ENCODE data around the gene CYGB. TPM values are rescaled to one million over a fixed set of nuclear protein-coding genes. Genes with fewer than 3 reads are reported as not detected.

CYGB gene
- 10 to 100 TPM; 11.0 to 19.0 (median 15.6) TPM for polyA plus RNA-seq (ENCODE audit: insufficient read length in 4 of 4)

DNA sequence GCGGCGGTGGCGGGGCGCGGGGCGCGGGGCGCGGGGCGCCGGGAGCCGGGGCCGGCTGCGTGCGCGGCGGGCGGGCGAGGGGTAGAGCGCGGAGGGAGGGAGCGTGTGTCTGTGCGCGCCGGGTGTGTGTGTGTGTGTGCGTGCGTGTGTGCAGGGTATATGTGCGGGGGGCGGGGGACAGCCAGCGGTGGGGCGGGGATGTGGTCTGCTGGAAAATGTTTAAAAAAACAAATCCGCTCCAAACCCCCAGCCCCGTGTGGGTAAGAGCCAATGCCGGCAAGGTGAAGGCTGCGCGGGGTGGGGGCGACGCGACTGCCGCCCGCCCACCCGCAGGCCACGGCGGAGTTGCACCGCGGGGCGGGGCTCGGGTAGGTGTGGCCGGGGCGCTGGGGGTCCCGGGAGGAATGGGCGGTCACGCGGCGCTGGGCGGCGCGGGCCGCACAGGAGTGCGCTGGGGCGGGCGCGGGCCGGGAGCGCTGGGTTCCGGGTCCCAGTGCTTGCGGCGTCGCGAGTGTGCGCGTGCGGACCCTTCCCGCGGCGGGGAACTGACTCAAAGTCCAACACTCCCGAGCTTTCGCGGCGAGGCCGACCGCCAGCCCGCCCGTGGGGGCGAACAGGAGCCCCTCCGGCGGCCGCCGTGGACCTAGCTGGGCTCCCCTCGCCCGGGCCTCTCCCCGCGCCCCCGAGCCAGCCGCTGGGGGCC lies at the start of gene CYGB:
CYGB (minus strand) TSS at position 132 of the 703 bp plus-strand sequence. CDS start 167 bp downstream, outside the sequence.
- DNase-seq (ENCODE audit: low read depth in 4 of 4, low spot score in 3 of 4), result no peak

DNA sequence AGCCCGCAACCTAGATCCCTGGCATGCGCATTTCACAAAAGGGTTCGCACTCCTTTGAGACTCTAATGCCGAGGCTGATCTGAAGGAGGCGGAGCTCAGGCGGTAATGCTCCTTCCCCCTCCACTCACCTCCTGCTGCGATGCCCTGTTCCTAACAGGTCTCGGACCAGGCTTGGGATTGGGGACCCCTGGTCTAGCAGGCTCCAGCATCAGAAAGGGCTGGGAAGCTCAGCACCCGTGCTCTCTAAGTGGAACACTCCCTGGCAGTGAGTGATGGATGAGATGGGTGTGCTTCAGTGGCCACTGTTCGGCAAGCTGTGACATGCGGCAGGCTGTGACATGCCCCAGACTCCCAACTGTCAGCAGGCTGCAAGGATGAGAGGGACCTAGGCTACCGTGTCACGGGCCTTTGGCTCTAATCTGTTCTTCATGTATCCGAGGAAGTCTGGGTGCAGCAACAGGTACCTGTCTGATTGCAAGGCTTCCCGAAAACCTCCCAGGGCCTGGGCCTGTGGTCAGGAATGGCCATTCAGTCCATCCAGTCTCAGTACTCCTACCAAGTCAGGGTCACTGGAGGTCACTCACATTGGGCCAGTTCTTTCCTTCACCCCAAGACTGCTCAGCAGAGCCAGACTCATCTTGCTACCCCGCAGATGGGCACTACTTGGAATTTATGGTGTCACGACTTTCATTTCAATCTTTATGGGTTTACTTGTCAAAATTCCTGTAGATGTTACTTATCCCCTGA lies 49.4 kb upstream of the CYGB start:
- no peak for DNase-seq (ENCODE audit: low read depth in 4 of 4, low spot score in 3 of 4)

DNA sequence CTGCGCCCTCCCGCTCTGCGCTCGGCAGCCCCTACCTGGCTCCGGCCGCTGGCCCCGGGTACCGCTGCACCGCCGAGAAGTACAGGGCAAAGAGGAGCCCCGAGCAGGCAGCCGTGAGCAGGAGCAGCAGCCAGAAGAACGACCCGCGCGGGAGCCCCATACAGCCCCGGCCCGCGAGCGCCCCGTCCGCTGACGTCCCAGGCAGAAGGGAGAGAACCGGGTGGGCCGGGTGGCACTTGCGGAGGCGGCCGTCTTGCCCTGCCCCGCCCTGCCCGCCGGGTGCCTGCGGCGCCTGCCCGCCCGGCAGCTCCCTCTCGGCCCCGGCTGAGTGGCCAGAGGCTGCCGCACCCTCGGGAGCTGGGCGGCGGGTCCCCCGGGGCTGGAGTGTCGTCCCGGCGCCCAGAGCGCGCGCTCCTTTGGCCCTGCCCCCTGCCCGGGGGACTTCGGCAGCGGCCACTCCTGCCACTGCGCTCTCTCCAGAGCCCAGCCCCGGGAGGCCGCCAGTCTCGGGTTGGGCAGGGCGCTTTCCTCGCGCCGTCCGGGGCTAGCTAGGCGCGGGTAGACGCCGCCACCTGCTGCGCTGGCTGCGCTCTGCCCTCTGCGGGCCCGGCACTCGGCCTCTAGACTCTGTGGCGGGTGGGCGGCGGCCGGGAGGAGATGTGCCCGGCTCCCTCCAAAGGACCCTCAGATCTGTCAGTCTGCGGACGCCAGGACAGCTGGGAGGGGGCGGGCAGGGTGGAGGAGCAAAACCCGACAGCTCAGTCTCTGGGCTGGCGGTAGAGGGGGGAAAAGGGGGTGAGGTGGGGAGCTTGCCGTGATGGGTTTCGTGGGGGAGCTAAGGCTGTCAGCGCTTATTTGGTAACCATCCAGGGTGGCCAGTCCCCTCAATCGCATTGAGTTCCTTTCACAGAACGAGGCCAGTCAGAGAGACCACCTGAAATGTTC lies 48.4 kb upstream of the CYGB start, which contains the start of gene ST6GALNAC2:
ST6GALNAC2 (minus strand) TSS at position 212 of the 945 bp plus-strand sequence; CDS start at position 160, 52 bp downstream.
- DNase-seq (ENCODE audit: low read depth in 4 of 4, low spot score in 3 of 4), result no peak

DNA sequence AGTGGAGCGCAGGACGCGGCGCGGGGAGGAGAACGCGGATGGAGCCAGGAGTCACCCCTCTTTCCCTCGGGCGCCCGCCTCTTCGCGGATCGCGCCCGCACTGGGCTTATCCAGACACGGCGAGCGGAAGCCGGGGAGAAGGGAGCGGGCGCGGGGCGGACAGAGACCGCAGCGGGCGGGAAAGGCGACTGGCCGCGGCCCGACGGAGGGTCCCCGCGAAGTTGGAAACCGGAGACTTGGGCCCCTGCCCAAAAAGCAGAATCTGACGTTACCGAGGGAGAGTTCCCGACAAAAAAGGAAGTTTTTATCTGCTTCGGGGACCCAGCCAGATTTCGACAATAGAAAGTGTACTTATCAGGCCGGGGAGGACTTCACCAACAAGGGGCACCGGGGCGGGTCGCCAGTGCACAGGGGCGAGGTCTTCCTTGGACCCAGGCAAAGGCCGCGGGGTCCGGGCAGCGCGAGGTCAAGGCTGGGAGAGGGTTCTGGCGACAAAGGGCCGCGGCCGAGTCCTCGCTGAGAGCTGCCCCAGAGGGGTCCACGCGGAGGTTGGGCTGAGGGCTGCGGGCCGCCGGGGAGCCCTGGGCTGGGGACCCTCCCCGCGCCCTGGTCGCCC lies 47.6 kb upstream of the CYGB start:
- no peak for DNase-seq (ENCODE audit: low read depth in 4 of 4, low spot score in 3 of 4)

DNA sequence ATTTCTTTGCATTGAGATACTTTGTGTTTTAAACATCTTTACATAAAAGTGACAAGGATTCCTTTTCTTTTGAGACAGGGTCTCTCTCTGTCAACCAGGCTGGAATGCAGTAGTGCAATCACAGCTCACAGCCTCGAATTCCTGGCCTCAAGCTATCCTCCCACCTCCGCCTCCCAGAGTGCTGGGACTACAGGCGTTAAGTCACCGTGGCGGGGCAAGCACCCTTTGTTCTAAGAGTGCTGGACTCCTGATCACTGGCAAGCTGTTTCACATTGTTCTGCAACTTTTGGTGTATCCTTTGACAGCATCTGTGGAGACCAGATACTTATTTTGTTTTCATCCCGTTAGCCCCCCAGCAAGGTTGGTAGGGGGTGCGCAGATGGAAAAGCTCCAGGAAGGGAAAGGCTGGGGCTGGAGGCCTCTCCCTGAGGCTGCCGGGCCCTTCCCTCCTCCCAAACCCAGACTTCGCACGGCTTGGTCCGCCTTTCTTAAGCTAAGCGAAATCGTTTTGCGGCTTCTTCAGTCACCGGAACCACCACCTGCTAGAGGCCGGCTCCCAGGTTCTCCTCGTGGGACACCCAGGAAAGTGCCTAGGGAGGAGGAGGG lies 47.0 kb upstream of the CYGB start:
- DNase-seq (ENCODE audit: low read depth in 4 of 4, low spot score in 3 of 4), result no peak

DNA sequence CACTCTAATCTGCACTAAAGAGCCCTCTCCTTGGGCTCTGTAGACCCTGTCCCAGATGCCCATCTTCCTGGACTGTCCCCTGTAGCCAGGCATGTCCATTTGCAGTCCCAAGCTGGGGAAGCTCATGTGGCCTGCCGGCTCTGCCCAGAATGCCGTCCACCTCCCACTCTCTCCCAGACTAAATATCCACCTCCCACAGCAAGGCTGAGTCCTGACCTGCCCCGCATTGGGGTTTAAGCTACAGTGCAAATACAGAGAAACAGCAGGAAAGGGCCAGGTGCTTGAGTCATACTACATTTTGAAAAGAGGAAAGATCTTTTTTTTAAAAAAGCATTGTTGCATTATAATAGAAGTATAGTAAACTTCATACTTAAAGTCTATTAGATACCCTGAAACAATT lies 45.2 kb upstream of the CYGB start:
- no peak for DNase-seq (ENCODE audit: low read depth in 4 of 4, low spot score in 3 of 4)

DNA sequence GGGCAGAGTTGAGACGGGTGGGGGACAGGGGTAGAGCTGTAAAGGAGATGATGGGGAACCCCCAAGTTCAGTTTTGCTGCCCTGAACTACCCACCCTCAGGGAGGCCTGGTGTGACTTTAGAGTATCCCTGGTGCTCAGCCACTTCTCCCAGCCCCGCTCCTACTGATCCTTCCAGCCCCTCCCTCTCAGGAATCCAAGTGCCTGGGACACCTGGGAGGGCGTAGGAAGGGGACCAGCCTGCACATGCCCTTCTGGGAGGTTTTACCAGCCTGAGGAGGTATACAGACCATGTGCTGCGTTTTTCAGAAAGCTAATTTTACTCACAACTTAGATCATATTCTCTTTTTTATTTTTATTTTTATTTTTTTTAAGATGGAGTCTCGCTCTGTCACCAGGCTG lies 44.0 kb upstream of the CYGB start:
- DNase-seq (ENCODE audit: low read depth in 4 of 4, low spot score in 3 of 4), result no peak

DNA sequence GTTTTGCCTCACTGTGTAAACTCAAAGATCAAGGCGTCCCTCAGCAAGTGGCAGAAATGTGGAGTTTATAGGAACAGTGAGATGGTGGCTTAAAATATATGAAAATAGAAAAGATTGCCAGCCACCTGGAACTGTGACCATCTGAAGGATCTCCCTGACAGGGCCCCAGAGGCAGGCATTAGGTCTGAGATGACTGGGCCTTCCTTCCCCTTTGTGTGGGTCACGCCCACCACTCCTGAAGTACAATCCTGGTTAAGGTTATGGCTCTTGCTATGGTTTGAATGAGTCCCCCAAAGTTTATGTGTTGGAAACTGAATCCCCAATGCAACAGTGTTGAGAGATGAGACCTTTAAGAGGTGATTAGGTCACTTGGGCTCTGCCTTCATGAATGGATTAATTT lies 41.8 kb upstream of the CYGB start:
- DNase-seq (ENCODE audit: low read depth in 4 of 4, low spot score in 3 of 4), result no peak

DNA sequence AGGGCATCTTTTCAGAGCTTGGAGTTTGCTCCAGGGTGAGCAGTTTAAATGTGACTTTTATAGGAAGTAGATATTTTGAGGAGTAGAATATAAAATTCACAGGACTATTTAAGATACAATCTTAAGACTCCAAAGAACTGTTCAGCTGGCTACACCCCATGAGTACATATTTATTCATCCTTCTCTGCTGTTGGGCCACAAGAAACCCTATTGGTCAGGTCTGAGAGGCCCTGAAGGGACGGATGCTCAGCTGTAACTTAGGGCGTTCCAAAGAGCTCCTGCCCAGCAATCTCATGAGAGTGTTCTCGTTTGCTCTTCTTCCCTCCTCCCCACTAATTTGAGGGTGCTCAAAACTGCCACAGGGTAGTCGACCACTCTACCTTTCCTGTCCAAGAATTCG lies 40.9 kb upstream of the CYGB start:
- no peak for DNase-seq (ENCODE audit: low read depth in 4 of 4, low spot score in 3 of 4)

DNA sequence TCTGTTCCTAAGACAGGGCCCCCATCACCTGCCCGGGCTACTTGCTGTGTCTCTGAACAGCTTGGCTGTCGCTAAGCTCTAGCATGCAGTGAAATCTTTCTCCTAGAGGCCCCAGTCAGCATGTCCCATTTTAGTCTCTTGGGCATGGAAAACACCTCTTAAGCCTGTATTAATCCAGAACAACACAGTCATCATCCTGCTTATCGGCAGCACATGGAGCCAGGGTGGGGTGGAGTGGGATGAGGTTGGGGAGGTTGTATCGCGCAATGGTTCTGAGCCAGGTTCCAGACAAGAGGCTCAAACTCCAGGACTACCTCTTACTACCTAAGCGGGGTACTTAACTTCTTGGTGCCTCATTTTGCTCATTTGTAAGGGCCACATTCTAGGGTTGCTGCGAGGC lies 40.4 kb upstream of the CYGB start:
- no peak for DNase-seq (ENCODE audit: low read depth in 4 of 4, low spot score in 3 of 4)

DNA sequence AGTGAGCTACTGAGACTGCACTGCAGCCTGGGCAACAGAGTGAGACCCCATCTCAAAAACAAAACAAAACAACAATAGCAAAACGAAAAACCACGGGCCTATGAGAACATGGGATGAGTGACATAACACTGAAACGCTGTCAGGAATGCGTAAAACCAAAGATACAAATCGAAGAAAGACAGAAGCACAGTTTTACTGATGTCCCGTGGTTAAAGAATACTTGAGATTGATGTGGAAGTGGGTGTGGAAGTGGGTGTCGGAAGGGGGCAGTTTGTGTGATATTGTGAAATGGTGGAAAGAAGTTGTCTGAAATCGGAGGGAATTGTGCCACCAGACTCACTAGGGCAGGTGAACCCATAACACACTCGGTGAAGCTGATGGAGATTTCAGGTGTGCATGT lies 38.7 kb upstream of the CYGB start:
- no peak for DNase-seq (ENCODE audit: low read depth in 4 of 4, low spot score in 3 of 4)

DNA sequence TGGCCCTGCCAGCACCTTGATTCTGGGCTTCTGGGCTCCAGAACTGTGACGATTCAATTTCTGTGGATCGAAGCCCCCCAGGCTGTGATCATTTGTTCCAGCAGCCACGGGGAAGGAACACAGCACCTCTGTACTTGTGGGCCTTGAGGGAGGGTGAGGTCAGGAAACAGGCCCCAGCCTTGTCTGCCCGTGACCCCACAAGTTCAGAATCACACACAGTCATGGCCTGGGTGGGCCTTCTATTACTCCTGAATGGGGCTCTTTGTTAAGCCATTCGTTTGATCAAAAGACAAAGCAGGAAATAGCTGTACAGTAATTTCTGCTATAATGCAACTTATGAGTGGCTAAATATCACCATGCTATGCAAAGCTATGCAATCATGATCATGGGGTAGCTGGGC lies 38.1 kb upstream of the CYGB start:
- no peak for DNase-seq (ENCODE audit: low read depth in 4 of 4, low spot score in 3 of 4)

DNA sequence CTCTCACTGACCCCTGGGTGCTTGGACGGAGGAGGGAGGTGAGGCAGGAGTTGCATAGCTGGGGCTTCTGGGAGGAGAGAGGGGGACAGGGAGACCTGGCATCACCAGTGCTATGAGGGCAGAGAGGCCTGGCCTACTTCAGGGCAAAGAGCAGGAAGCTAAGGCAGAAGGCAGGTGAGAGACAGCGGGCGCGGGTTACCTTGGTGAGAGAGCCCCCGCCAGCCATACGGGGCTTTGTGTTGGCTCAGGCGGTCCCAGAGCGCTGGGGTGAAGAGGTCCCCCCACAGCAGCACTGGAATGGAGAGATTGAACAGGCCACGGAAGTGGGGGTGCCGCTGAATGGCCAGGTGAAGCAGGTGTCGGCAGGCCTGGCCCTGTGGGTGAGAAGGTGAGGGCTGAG lies 36.7 kb upstream of the CYGB start:
- no peak for DNase-seq (ENCODE audit: low read depth in 4 of 4, low spot score in 3 of 4)

DNA sequence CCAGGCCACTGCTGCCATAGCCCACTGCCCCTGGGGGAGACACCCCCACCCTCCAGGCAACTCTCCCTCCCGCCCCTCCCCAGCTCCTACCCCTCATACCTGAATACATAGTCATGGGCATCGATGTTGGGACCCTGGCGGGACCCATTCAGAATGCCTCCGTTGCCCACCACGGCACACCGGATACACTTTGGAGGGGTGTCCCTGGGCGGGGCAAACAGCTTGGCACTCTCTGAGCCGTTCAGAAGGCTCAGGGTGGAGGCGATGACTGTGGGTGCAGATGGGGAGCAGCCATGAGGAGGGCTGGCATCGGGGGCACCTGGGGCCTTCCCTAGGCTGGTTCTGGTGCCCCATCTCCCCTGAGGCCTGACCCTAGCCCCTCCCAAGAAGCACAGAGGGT lies 35.6 kb upstream of the CYGB start:
- no peak for DNase-seq (ENCODE audit: low read depth in 4 of 4, low spot score in 3 of 4)

DNA sequence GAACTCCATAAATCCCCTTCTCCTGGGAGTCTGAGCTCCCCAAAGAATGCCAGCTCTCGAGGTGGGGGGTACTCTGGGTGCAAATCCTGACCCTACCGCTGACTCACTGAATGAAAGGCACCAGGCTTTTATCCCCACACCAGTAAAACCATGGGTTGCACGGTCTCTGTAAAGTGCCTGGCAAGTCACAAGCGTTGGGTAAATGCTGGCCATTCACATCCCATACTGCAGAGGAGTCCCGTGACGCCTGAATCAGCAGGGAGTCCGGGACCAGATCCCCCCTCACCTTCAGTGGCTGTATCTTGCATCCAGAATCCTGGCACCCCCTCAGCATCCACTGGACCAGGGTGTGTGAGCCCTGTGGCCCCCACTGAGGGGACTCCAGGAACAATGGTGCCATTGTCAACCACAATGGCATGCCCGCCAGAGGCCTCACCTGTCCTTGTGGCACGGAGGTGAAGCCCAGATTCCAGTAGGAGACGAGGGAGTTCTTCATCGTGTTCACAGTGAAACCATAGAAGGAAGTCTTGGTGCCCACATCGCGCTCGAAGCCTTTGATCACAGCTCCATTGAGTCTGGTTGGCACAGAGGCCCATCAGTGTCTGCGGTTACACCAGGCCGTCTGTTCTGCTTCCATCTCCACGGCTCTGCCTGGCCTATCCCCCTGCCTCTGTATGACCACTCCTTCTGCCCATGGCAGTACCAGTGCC lies 34.8 kb upstream of the CYGB start:
- no peak for DNase-seq (ENCODE audit: low read depth in 4 of 4, low spot score in 3 of 4)

DNA sequence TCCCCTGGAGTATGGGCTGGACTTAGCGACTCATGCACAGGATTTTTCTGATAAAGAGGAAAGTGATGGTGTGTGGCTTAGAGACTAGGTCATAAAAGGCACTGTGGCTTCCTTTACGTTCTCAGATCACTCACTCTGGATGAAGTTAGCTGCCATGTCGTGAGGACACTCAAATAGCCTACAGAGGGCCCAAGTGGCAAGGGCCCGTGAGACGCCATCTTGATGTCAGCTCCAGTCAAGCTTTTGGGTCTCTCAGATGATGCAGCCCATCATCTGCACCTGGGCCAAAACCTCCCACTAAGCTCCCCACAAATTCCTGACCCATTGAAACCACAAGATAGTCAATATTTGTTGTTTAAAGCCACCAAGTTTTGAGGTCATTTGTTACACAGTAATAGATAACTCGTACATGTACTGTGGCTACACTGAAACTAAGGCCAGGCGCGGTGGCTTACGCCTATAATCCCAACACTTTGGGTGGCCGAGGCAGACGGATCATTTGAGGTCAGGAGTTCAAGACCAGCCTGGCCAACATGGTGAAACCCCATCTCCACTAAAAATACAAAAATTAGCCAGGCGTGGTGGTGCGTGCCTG lies 33.5 kb upstream of the CYGB start:
- DNase-seq (ENCODE audit: low read depth in 4 of 4, low spot score in 3 of 4), result no peak

DNA sequence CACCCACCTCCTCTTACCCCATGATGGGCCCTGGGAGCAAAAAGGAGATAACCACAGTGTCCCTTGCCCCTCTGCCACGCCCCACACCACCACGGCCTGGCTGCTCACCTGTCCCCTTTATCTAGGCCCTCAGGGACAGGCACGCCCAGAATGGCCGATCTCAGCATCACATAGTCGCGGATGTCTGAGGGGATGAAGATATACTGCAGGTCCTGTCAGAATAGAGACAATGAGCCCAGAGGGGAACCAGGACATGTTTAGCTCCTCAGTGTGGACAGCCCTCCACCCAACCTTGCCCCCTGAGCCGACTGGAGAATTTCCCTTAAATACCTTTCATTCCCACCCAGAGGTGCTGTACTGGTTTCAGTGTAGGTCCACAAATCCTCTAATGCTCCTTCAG lies 32.9 kb upstream of the CYGB start:
- no peak for DNase-seq (ENCODE audit: low read depth in 4 of 4, low spot score in 3 of 4)

DNA sequence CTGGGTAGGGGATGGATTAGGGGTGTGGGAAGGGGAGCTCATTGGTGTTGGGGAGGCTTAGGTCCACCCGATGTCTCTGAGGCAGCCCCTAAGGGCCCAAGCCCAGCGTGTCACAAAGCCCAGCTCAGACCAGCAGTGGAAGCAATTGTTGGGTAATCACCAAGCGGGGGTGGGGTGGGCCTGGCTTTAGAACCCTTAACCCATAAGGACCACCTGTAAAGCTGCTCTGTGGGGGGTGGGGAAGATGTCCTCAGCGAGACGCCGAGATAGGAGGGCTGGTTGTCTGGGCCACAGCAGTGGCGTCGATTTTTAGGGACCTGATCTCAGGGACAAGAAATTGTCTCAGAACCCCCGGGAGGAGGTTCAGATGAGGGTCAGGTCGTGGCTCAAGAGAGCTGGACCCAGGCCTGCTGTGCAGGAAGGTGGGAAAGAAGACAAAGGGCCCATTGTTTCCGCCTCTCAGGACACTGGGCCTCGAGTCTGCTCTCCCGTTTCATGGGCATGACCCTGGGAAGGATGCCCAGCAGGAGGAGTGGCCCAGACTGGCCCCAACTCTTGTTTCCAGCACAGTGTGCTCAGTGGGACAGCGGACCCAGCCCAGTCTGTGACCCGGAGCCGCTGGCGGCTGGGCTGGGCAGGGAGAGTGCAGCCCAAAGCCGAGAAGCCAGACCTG lies 32.2 kb upstream of the CYGB start:
- DNase-seq (ENCODE audit: low read depth in 4 of 4, low spot score in 3 of 4), result no peak

DNA sequence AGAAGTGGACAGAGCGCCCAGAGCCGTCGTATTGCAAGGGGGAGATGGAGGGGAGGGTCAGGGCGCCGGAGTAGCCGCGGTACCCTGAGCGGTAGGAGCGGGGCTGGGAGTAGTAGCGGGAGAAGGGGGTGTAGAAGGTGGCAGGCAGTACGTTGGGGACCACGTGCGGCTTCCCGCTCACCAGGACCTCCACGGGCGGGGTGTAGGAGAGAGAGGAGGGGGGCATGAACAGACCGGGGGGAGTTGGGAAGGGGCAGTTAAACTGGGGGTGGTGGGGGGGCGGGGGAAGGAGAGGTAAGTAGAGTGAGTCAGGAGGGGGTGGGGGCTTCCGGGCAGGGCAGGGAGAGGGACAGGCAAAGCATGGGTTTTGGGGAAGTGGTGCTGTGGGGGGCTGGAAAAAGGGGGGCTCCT lies 31.3 kb upstream of the CYGB start:
- no peak for DNase-seq (ENCODE audit: low read depth in 4 of 4, low spot score in 3 of 4)

Measured in left renal pelvis (tissue), 4 donors.